Lower leg skin (tissue), 4 donors: ENCODE measurements around the gene ADAM19. TPM values are rescaled to one million over a fixed set of nuclear protein-coding genes. Genes with fewer than 3 reads are reported as not detected.

Experiments used
- DNase-seq, 2 donors: peaks; one replicate each; pipeline ENCODE4 v3.0.0-alpha.2; 2019; ENCODE audit warnings: low spot score in 2 of 2
- H3K4me3 ChIP-seq: fragments of 200-600 bp; sonication (generic); 2 replicates; pipeline ENCODE4 v1.5.1; 2017; ENCODE audit warnings: mild to moderate bottlenecking, low read depth; ENCODE audit not compliant: poor library complexity, severe bottlenecking
- CTCF ChIP-seq, 3 donors: fragments of 450-650 bp; IDR thresholded peaks; one replicate each; pipeline ENCODE4 v1.5.1; 2016; ENCODE audit warnings: antibody characterized with exemption in 3 of 3, mild to moderate bottlenecking in 3 of 3, moderate library complexity in 2 of 3
- POLR2A ChIP-seq, 2 donors: fragments of 450-650 bp; IDR thresholded peaks; one replicate each; pipeline ENCODE4 v1.6.1; 2016 to 2017; ENCODE audit warnings: antibody characterized with exemption in 2 of 2, mild to moderate bottlenecking in 1 of 2, moderate library complexity in 1 of 2
- WGBS, 2 donors: methylation state at CpG; one replicate each; pipeline ENCODE4 v1.1.5; 2018; 5-methylcytosine and 5-hydroxymethylcytosine counted together
- intact Hi-C: fragments of 100-400 bp; cut with DNase I; formaldehyde crosslinking; loops from one replicate; pipeline ENCODE4 v1.15.0; 2023; ENCODE audit warnings: low total_unique reads
- total RNA-seq, 4 donors: library from RNA; depleted of rRNA; stranded (reverse); fragments of >200 nt; gene quantifications; one replicate each; pipeline ENCODE4 v1.1.0, GENCODE V29; 2016

ADAM19 gene
- total RNA-seq, 4 donors from 2014 or later, result 0.68 to 1.7 (median 1.0) TPM

DNA sequence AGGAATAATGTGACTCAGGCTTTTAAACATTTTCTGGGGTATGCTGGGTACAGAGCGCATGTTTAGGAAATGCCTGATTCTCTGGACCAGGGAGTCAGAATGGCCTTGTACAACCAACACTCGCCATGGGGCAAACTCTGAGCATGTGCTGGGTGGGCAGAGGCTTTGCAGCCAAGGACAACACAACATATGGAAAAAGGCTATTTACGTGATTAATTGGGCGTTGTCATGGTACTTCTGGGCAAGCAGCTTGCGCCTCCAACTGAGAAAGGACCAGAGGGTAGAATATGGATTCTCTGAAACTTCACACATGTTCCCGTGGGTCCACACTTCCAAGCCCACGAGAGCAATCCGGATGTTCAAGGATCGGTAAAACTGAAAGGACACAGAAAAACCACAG lies 66.5 kb downstream of the ADAM19 start:
- intact Hi-C loops, result no loop called here
- no peak for DNase-seq
- 92 to 93% methylated on average over 9 of the region's 9 CpGs for WGBS, 2 donors
- no peak overlapping the region for H3K4me3 ChIP-seq
- no peak for TF ChIP-seq POLR2A (IDR thresholded peaks at IDR 0.05)

DNA sequence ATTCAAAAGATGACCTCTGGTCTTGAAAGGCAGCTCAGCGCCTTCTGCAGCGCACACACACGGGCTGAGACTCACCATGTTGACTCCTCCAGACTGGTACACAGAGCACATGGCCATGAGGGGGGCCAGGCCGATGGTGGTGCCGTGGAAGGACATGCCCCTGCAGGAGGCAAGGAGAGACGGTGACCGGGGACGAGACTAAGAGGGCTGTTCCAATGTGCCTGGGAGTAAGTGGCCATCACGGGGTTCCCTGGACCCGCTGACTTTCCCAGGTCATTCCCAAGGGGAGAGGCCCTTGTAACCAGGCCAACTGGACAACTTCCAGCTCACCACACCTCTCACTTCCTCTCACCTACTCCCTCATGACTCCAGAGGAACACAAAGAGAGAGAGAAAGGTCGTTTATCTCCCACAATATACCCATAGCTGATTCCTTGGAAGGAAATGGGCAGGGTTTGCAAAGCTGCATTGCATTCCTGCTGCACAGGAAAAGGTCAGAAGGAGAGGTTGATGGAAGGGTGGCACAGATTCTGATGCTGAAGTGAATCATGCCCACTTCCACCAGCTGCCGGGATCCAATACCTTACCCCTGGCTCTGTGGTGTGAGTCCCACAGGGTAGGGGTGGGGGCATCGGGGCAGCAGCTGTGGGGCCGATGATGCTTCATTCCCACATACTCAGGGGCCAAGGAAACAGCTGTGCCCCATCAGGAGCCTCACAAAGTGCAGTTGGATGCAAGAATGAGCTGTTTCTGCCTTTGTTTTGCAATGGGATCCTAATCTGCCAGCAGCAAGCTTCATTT lies 68.4 kb downstream of the ADAM19 start:
- WGBS, 2 donors, result 76 to 77% methylated on average over 14 of the region's 14 CpGs
- no peak for TF ChIP-seq POLR2A (IDR thresholded peaks at IDR 0.05)
- no peak for TF ChIP-seq CTCF (IDR thresholded peaks at IDR 0.05)
- no peak for DNase-seq
- intact Hi-C loops, result no loop called here
- H3K4me3 ChIP-seq, result no peak overlapping the region

DNA sequence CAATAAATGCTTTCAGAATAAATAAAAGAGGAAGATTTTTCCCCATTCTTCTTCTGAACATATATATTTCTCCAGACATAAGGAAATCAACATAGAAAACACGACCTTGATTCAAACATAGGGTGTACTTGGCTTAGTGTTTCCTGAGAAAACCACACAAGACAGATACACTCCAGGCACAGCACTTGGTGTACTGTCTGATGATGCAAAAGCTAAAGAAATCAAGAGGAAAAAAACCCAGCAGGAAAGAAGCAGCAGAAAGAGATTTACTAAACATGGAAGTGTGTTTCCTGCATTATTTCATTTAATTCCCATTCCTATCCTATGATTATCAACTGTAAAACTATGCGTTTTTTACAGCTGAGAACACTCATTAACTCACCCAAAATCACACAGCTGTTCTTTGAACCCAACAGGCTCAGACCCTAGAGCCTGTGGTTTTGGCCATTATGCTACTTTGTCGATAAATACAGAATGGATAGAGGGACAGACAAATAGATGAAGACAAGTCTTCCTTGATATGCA lies 69.4 kb downstream of the ADAM19 start:
- intact Hi-C loops, result no loop called here
- DNase-seq, result no peak
- H3K4me3 ChIP-seq, result no peak overlapping the region
- 75 to 87% methylated on average over 3 of the region's 3 CpGs for WGBS, 2 donors
- TF ChIP-seq POLR2A (IDR thresholded peaks at IDR 0.05) (no peak), CTCF (IDR thresholded peaks at IDR 0.05) (no peak)

DNA sequence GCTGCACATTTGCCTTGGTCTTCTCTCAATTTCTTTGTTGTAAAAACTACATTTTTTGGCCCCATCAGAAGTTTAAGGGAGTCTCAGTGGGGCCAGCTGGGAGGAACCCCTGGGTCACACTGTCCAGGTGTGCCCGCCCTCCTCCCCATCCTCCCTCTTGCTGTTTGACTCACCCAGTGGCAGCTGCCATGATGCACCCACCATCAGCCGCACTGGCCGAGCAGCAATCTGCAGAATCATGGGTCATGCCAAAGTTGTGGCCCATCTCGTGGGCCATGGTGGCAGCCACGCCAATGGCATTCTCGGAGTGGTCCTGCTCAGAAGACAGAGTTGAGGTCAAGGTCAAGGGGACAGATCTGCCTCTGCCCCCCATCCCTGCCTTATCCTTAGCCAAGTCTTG lies 70.1 kb downstream of the ADAM19 start:
- WGBS, 2 donors, result 97% methylated on average over 5 to 6 of the region's 6 CpGs
- no peak for DNase-seq
- intact Hi-C loops, result no loop called here
- H3K4me3 ChIP-seq, result no peak overlapping the region
- no peak for TF ChIP-seq CTCF (IDR thresholded peaks at IDR 0.05)
- no peak for TF ChIP-seq POLR2A (IDR thresholded peaks at IDR 0.05)

DNA sequence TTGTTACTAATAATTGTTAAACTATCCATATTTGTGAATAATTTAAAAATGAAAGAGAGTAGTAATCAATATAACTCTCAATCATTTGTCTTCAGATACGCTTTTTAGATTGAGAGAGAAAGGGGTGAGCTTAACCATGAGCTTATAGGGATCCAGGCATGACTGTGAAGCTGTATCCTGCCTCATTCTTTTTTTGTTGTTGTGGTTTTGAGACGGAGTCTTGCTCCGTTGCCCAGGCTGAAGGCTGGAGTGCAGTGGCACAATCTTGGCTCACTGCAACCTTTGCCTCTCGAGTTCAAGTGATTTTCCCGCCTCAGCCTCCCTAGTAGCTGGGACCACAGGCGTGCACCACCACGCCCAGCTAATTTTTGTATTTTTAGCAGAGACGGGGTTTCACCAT lies 71.5 kb downstream of the ADAM19 start:
- H3K4me3 ChIP-seq, result no peak overlapping the region
- intact Hi-C loops, result no loop called here
- TF ChIP-seq CTCF (IDR thresholded peaks at IDR 0.05) (no peak), POLR2A (IDR thresholded peaks at IDR 0.05) (no peak)
- DNase-seq, result no peak
- WGBS, 2 donors, result 82 to 89% methylated on average over 8 of the region's 8 CpGs

- intact Hi-C loops, result no loop called here
Measured at GRCh38 chr5:157502143-157502647, 73.4 kb downstream of the ADAM19 start.

More at GRCh38 chr5:157502143-157502647, 73.4 kb downstream of the ADAM19 start:
- H3K4me3 ChIP-seq, result no peak overlapping the region
- no peak for DNase-seq
- WGBS, 2 donors, result 75 to 81% methylated on average over 8 of the region's 8 CpGs
- TF ChIP-seq POLR2A (IDR thresholded peaks at IDR 0.05) (no peak), CTCF (IDR thresholded peaks at IDR 0.05) (no peak)
